GM18870 (cell line): Measurements from ENCODE around the gene DNAJB4.
"Not testable (repeated sequence)": the region's sequence is repeated elsewhere in the genome, so short reads cannot be mapped to it uniquely, and the experiment has no call there.

Experiments
- ATAC-seq: cut with Tn5 transposase; IDR thresholded peaks from one replicate; pipeline ENCODE4 v1.9.1; 2021; ENCODE audit warnings: moderate library complexity; ENCODE audit not compliant: unreplicated experiment

The DNAJB4 gene

GRCh38 chr1:77990629-77991204 lies 14.0 kb upstream of the DNAJB4 start:
- ATAC-seq: no peak

DNA sequence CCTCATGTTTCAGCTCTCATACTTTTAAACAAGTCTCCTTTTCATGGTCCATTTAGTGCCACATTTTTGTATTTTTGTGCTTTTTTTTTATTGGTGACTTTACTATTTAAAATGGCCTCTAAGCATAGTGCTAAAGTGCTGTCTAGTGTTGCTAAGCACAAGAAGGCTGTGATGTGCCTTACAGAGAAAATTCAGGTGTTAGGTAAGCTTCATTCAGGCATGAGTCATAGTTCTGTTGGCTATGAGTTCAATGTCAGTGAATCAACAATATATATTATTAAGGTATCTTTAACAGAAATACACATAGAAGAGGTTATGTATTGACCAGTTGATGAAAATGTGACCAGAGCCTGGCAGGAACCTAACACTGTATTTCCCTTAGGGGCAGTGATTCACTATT lies 13.1 kb upstream of the DNAJB4 start:
- no peak for ATAC-seq

- no peak for ATAC-seq
These were observed 10.5 kb upstream of the DNAJB4 start for GRCh38 chr1:77994117-77994705.

GRCh38 chr1:77996734-77997133 lies 8.0 kb upstream of the DNAJB4 start:
- no peak for ATAC-seq

DNA sequence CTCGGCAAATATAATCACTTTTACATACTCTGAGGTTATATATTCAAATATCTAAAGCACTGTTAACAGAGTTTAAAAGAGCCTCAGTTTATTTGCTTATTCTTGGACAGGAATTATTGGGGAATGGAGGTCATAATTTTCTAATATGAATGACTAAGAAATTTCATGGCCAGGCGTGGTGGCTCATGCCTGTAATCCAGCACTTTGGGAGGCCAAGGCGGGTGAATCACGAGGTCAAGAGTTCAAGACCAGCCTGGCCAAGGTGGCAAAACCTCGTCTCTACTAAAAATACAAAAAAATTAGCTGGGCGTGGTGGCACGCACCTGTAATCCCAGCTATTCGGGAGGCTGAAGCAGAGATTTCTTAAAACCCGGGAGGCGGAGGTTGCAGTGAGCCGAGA lies 4.2 kb upstream of the DNAJB4 start:
- ATAC-seq: not testable (repeated sequence)

GRCh38 chr1:78003070-78003746 lies 1.5 kb upstream of the DNAJB4 start:
- no peak for ATAC-seq

GRCh38 chr1:78003882-78004718 lies 639 bp upstream of the DNAJB4 start:
- ATAC-seq: peak; percentile 45

- ATAC-seq: no peak
These were observed 646 bp downstream of the DNAJB4 start for GRCh38 chr1:78005448-78005722.

- ATAC-seq: no peak
These were observed 1.0 kb downstream of the DNAJB4 start for GRCh38 chr1:78005755-78006154.

DNA sequence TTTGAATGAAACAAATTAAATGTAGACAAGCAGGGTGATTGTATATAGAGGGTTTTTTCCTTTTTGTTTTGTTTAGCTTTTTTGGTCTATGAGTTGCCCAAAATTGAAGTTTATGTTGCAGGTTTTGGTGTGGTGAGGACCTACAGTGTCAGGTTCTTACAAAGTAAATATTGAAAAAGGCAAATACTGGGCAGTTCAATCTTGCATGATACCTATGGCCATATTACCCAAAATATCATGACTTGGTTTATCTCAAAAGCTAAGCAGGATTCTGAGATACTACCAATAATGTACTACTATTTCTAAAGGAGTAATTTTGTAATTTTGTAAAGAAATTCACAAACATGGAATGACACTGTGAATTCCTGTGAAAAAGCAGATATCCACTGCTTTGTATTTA lies 1.8 kb downstream of the DNAJB4 start:
- ATAC-seq: no peak

- no peak for ATAC-seq
These were observed 3.1 kb downstream of the DNAJB4 start for GRCh38 chr1:78007677-78008341.

GRCh38 chr1:78009276-78009675 lies 4.5 kb downstream of the DNAJB4 start:
- no peak for ATAC-seq

DNA sequence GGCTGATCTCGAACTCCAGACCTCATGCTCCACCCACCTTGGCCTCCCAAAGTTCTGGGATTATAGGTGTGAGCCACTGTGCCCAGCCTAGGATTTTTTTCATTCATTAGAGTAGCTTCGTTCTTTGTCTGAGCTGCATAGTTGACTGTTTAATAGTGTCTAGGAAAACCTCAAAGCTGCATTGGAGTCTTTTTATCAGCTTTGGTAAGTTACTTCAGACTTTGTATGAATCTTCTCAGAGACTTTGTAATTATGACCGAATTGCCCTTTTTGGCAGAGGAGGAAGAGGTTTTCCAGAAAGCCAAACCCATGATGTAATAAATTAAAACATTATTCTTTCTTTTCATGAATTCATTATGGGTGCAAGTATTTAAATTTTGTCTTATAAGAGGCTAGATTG lies 5.1 kb downstream of the DNAJB4 start:
- no peak for ATAC-seq

GRCh38 chr1:78011050-78011449 lies 6.3 kb downstream of the DNAJB4 start:
- no peak for ATAC-seq

DNA sequence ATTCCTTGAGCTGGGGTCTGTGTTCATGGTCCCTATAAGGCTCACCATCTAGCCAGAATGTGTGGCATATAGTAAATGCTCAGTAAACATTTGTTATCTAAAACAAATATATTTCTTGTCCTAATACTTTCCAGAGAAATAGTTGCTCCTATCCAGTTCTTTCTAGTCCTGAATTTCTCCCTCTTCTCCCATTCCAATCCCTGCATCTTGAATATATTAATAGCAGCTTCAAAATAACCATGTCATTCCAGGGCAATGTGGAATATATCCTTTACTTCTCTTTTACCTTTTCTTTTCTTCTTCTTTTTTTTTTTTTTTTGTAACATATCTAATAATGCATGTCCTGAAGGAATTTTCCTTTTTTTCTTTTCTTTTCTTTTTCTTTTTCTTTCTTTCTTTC lies 10.4 kb downstream of the DNAJB4 start:
- no peak for ATAC-seq

DNA sequence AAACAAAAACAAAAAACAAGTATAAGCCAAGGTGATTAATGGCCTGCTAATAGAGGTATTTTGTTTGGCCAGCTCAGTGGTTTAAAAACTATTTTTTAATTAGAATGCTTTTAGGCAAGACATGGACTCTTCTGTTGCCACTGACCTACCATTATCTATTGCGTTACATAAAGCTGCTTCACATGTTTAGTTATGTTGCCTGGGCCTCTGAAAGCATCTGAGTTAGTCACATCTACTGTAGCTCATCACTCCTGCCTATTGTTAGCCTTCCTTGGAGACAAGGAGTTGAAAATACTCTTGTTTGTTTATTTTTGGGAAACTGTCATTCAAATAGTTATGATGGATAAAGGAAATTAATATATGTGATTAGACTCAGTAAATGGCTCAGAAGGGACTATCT lies 14.3 kb downstream of the DNAJB4 start:
- ATAC-seq: no peak

DNA sequence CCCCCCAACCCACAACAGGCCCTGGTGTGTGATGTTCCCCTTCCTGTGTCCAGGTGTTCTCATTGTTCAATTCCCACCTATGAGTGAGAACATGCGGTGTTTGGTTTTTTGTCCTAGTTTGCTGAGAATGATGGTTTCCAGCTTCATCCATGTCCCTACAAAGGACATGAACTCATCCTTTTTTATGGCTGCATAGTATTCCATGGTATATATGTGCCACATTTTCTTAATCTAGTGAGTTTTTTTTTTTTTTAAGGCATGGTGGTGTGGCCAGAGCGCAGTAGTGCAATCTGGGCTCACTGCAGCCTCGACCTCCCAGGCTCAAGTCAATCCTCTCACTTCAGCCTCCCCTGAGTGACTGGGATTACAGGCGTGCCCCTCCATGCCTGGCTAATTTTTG lies 16.4 kb downstream of the DNAJB4 start:
- ATAC-seq: not testable (repeated sequence)

GRCh38 chr1:78029793-78030192 lies 25.1 kb downstream of the DNAJB4 start:
- ATAC-seq: no peak

DNA sequence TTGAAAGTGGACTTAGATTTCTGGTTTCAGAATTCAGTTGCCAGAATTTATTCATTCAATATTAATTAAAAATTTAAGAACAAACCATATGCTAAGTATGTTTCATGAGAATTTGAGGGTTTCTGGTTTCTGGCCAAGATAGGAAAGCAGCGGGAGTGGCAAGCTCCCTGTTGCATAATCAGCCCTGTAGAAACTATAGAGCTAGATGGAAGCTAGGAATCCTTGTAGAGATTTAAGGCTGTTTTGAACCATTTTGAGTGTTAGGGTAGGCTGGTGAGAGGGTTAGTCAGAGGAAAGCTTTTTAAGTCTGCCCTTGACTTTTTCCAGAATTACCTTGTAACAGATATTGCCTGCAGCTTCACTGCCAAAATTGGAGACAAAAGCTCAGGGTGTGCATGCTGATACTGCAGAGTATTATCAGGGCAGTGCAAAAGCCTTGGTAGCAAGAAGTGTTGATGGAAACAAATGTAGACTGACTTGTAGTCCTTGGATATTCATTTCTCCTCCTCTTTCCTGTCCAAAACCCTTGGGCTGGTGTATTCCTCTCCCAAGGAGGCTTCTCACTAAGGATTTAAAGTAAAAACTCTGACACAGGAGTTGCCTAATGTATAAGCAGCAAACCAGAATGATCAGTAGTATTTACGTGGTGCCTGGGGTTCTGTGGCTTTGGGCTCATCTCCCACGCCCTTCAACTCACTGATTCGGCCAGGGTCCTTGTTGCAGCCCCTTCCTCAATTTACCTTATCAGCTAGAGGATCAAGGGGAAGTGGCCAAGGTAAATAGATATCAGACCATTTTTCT lies 28.5 kb downstream of the DNAJB4 start:
- no peak for ATAC-seq

DNA sequence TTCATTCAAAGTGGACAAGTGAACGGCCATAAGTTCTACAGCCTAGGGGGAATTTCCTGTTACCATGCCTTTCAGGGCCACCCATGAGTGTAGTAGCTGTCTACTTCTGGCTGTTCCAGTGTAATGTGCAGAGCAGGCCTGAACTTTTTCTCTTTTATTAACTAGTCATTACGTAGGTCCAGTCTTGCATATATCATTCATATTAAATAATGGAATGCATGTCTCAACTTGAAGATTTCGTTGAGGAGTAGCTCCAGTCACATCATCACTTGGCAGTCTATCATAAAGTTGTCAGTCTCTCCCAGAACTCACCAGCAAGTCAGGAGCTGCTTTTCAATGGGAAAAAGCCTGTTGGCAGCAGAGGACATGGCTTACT lies 29.0 kb downstream of the DNAJB4 start:
- ATAC-seq: no peak

DNA sequence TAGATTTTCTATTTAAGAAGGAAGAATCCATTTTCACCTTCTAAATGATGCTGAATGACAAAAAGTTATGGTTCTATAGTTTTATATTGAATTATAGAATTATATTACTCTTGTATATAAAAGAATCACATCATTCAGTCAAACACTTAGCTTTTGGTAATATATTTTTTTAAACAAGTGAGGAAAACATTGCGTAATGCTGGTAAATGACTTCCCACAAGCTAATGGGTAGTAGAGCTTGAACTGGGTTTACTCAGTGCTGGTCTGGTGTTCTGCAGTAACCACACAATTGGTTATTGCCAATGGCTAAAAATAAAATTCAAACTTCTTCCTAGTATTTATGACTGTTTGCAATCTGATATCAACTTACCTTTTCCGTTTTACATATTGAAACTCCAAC lies 30.4 kb downstream of the DNAJB4 start:
- no peak for ATAC-seq
